ENCODE results near the gene SLITRK4.

The SLITRK4 gene

GRCh38 chrX:143633461-143634308, 2.2 kb downstream of the SLITRK4 start:
- in situ Hi-C loops (cut with MboI; ENCODE audit: low pct_unique_long_range_greater_than_20kb, low sequenced_read_pairs, unreplicated experiment): no loop called here
- no peak for DNase-seq (ENCODE audit: low spot score)
- no peak for TF ChIP-seq CTCF (IDR thresholded peaks at IDR 0.05; ENCODE audit: extremely low read depth, insufficient read depth, missing control alignments)

- no peak for DNase-seq (ENCODE audit: low spot score)
- in situ Hi-C loops (cut with MboI; ENCODE audit: low pct_unique_long_range_greater_than_20kb, low sequenced_read_pairs, unreplicated experiment): no loop called here
Measured at GRCh38 chrX:143632625-143633410, 3.1 kb downstream of the SLITRK4 start.

GRCh38 chrX:143623657-143624056, 12.2 kb downstream of the SLITRK4 start:
- TF ChIP-seq CTCF (IDR thresholded peaks at IDR 0.05; ENCODE audit: extremely low read depth, insufficient read depth, missing control alignments): no peak
- DNase-seq (ENCODE audit: low spot score): no peak
- in situ Hi-C loops (cut with MboI; ENCODE audit: low pct_unique_long_range_greater_than_20kb, low sequenced_read_pairs, unreplicated experiment): no loop called here

More at GRCh38 chrX:143632625-143633410, 3.1 kb downstream of the SLITRK4 start:
- TF ChIP-seq CTCF (IDR thresholded peaks at IDR 0.05; ENCODE audit: extremely low read depth, insufficient read depth, missing control alignments): no peak

GRCh38 chrX:143621276-143621675, 14.6 kb downstream of the SLITRK4 start:
- in situ Hi-C loops (cut with MboI; ENCODE audit: low pct_unique_long_range_greater_than_20kb, low sequenced_read_pairs, unreplicated experiment): no loop called here
- no peak for DNase-seq (ENCODE audit: low spot score)

GRCh38 chrX:143615851-143616250, 20.1 kb downstream of the SLITRK4 start:
- no peak for DNase-seq (ENCODE audit: low spot score)
- in situ Hi-C loops (cut with MboI; ENCODE audit: low pct_unique_long_range_greater_than_20kb, low sequenced_read_pairs, unreplicated experiment): no loop called here
- TF ChIP-seq CTCF (IDR thresholded peaks at IDR 0.05; ENCODE audit: extremely low read depth, insufficient read depth, missing control alignments): no peak

More at GRCh38 chrX:143621276-143621675, 14.6 kb downstream of the SLITRK4 start:
- TF ChIP-seq CTCF (IDR thresholded peaks at IDR 0.05; ENCODE audit: extremely low read depth, insufficient read depth, missing control alignments): no peak

- no peak for DNase-seq (ENCODE audit: low spot score)
- TF ChIP-seq CTCF (IDR thresholded peaks at IDR 0.05; ENCODE audit: extremely low read depth, insufficient read depth, missing control alignments): no peak
- in situ Hi-C loops (cut with MboI; ENCODE audit: low pct_unique_long_range_greater_than_20kb, low sequenced_read_pairs, unreplicated experiment): no loop called here
Measured at GRCh38 chrX:143601809-143602208, 34.1 kb downstream of the SLITRK4 start.

Data from GM13977 (cell line).